ENCODE results near the gene KCTD12.

KCTD12 gene

GRCh38 chr13:76853921-76854608 is 32.1 kb downstream of the KCTD12 start:
- DNase-seq (ENCODE audit: low read depth, low spot score), result no peak

DNA sequence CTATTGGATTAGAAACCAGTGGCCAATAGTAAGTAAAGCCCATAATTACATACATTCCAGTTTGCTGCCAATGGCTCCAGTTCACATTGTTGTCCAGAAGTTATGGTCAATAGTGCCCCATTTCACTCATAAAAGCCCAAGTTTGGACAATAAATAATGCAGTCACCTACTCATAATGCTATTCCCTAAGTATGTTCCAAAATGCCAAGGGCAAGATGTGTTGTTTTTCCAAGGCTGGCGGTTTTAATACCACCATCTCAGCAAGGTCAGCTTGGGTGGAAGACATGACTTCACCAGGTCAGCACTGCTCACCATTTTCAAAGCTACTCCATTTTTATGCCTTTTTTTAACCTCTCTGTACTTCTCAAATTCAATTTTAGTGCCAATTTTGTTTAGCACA is 32.7 kb downstream of the KCTD12 start:
- peak; percentile 29 for DNase-seq (ENCODE audit: low read depth, low spot score)

- DNase-seq (ENCODE audit: low read depth, low spot score), result peak; percentile 60
Observed at GRCh38 chr13:76852986-76853385, 33.2 kb downstream of the KCTD12 start.

- no peak for DNase-seq (ENCODE audit: low read depth, low spot score)
Observed at GRCh38 chr13:76851961-76852360, 34.2 kb downstream of the KCTD12 start.

DNA sequence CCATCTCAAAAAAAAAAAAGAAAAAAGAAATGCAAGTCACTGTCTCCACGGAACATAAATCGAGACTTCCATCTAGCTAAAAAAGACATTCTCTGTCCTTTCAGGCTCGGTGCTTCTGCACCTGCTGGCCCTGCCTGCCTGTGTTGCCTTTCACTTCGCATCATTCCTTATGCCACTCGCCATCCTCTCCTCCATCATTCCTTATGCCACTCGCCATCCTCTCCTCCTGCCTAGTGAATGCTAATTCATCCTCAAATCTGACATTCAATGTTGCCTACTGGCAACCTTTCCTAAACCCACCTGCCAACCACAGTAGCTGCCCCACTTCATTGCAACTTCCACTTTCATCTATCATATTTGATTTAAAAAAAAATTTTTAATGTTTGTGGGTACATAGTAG is 36.7 kb downstream of the KCTD12 start:
- DNase-seq (ENCODE audit: low read depth, low spot score), result no peak

DNA sequence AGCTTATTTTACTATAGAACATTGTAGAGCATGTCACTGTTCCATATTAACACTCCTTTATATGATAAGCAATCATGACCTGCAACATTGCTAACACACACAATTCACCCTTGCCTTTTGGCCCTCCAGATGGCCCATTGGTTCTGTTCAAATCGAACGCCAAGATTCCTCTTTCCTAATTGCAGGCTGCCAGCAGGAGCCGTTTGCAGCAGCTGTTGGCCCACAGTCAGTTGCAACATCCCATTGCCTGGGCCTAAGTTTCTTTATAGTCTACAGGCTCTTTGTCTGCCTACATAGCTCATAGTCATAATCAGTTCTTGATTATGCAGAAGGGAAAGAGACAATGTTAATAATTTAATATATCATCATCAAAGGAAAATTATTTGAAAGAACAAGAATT is 37.6 kb downstream of the KCTD12 start:
- DNase-seq (ENCODE audit: low read depth, low spot score), result no peak

GRCh38 chr13:76846363-76846762 is 39.8 kb downstream of the KCTD12 start:
- DNase-seq (ENCODE audit: low read depth, low spot score), result no peak

- no peak for DNase-seq (ENCODE audit: low read depth, low spot score)
Observed at GRCh38 chr13:76845865-76846264, 40.3 kb downstream of the KCTD12 start.

GRCh38 chr13:76845367-76845766 is 40.8 kb downstream of the KCTD12 start:
- no peak for DNase-seq (ENCODE audit: low read depth, low spot score)

GRCh38 chr13:76837801-76838200 is 48.4 kb downstream of the KCTD12 start:
- DNase-seq (ENCODE audit: low read depth, low spot score), result peak; percentile 16

DNA sequence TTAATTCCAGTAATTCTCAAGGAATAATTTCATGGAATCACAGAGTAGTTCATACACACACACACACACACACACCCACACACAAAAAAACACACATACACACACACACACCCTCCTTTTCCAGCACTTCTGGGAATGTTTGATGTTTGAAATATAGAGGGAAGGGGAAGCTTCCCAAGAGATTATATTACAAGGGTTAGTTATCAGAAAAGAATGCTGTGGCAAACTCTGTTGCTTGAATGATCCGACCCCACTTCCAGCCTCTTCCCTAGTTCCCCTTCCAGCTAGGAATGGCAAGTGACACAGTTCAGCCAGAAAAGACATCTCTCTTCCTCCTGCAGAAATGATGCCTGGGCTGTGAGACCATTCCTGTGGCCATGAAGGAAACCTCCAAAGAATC is 49.9 kb downstream of the KCTD12 start:
- DNase-seq (ENCODE audit: low read depth, low spot score), result no peak

DNA sequence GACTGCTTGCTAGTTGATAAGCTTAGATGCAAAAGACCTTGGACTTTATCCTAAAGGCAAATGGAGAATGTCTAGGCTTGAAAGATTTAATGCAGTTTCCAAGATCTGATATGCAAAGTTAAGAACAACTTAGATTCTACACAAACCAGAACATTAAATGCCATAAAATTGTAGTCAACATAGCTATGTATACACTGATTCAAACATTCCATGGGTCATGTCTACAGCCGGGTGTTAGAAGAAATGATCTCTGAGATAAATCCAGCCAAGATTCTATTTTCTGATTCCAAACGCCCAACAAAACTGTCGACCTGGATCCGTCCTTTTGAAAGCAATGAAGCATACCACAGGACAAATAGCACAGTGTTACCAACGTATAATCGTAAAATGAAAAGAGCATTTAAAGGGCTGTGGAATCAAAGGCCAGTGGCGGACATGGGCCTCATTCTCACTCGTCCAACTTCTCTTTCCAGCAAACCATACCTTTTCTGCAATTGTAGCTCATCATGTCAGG is 52.7 kb downstream of the KCTD12 start:
- no peak for DNase-seq (ENCODE audit: low read depth, low spot score)

DNA sequence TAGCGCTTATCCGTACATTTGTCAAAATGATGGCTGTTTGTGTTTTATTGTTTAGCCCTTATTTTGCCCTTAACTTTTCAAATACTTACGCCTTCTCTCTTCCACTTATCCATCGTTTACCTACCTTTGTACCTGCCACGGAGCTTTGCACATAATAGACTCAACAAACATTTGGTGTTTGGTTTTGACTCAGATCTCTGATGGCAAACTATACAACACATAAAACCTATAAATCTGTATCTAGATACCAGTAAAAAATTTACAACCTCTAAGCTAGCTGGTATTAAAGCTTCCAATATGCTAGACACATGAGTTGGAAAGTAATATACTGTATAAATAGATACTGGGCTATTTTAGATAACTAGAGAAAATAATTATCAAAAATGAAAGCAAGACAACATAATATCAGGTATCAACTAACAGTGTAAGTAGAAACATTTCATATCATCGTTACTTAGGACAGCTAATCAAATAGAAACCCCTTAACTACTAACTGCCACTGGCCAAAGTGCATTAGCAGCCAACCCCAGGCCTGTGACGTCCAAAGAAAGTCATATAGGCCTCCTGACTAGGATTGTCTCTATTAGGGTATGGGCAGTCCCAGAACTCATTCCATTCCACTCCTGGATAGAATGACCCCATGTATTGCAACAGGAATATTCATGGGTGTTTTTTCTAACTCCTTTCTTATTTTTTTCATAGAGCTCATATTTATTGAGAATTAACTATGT is 53.8 kb downstream of the KCTD12 start:
- no peak for DNase-seq (ENCODE audit: low read depth, low spot score)

DNA sequence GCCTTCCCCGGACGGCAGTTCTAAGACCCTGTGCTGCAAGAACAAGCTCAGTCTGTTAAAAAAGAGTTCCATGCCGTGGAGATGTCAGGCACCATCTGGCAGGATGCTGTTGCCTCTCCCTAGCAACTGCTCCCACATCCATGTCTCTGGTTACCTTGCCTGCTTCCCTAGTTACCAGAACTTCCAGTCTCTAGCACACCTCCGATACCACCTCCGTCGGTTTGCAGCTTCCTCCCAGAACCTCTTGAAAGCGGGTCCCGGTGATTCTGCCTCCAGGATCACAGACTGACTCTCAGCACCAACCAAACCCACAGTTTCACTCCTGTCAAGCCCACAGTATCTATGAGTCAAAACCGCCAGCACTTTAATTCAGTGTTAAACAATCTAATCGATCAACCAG is 55.4 kb downstream of the KCTD12 start:
- no peak for DNase-seq (ENCODE audit: low read depth, low spot score)

All from astrocyte of the hippocampus (primary cell).